CD4-positive, alpha-beta T cell (primary cell): ENCODE data around the gene GPSM3. TPM values are rescaled to one million over a fixed set of nuclear protein-coding genes. Genes with fewer than 3 reads are reported as not detected.

Experiments
- microRNA-seq: library from miRNA; unstranded; fragments of <30 nt; microRNA quantifications from one replicate; pipeline ENCODE4 v1.2.0, GENCODE V29; 2021; ENCODE audit warnings: borderline microRNAs expressed, borderline replicate concordance
- total RNA-seq, 174 experiments: library from RNA in 2 of 174; stranded (reverse) in 2 of 174; gene quantifications; one replicate each; pipeline ENCODE4 v1.2.3 and lab custom pipeline; 2021 to 2026

The GPSM3 gene
- total RNA-seq, 2 experiments from 2014 or later: 190 to 202 TPM

Small RNA genes lying within 50 kb of the gene (microRNA-seq; reads per million reads assigned to microRNA genes)
- gene MIR6721 (not detected), gene MIR6833 (not detected)

Other genes starting within 250 kb of the GPSM3 start
- 1 to 10 TPM; 1.5 to 2.2 TPM for gene CFB, start 246.5 kb downstream of the GPSM3 start, total RNA-seq
- gene NELFE, start 233.7 kb downstream of the GPSM3 start, total RNA-seq: 10 to 100 TPM; 53.8 to 58.2 TPM
- gene SKIC2, start 233.5 kb downstream of the GPSM3 start, total RNA-seq: 100 to 1,000 TPM; 133 to 141 TPM
- 10 to 100 TPM; 30.0 to 31.1 TPM for gene DXO, start 220.5 kb downstream of the GPSM3 start, total RNA-seq
- gene C4A, start 210.6 kb downstream of the GPSM3 start, total RNA-seq: 1 to 10 TPM; 4.2 TPM
- 1 to 10 TPM; 3.0 to 4.0 TPM for gene C4B, start 177.8 kb downstream of the GPSM3 start, total RNA-seq
- under 1 TPM; 0.17 to 0.36 TPM for gene CYP21A2, start 154.2 kb downstream of the GPSM3 start, total RNA-seq
- 1 to 10 TPM; 8.3 to 9.0 TPM for gene TNXB, start 83.3 kb downstream of the GPSM3 start, total RNA-seq
- gene ATF6B, start 64.4 kb downstream of the GPSM3 start, total RNA-seq: 10 to 100 TPM; 72.2 to 75.6 TPM
- gene FKBPL, start 62.4 kb downstream of the GPSM3 start, total RNA-seq: under 1 TPM; 0.66 to 0.73 TPM
- 1 to 10 TPM; 2.6 to 3.2 TPM for gene PRRT1, start 40.7 kb downstream of the GPSM3 start, total RNA-seq
- 1 to 10 TPM; 8.7 to 8.9 TPM for gene PPT2, start 38.5 kb downstream of the GPSM3 start, total RNA-seq
- gene EGFL8, start 28.0 kb downstream of the GPSM3 start, total RNA-seq: 10 to 100 TPM; 13.1 to 13.8 TPM
- 10 to 100 TPM; 13.2 to 13.3 TPM for gene AGPAT1, start 16.6 kb downstream of the GPSM3 start, total RNA-seq
- gene RNF5, start 14.2 kb downstream of the GPSM3 start, total RNA-seq: 1 to 10 TPM; 9.6 to 9.9 TPM
- 10 to 100 TPM; 23.5 to 27.0 TPM for gene AGER, start 8.4 kb downstream of the GPSM3 start, total RNA-seq
- 10 to 100 TPM; 62.0 to 65.6 TPM for gene PBX2, start 2.4 kb downstream of the GPSM3 start, total RNA-seq
- under 1 TPM; 0.47 to 0.53 TPM for gene NOTCH4, start 31.4 kb upstream of the GPSM3 start, total RNA-seq
- not detected for gene TSBP1, start 179.3 kb upstream of the GPSM3 start, total RNA-seq
- not detected for gene BTNL2, start 214.5 kb upstream of the GPSM3 start, total RNA-seq
- gene HLA-DRA, start 247.2 kb upstream of the GPSM3 start, total RNA-seq: 10 to 100 TPM; 50.3 to 51.0 TPM